Liver (tissue), 9 donors: Measurements from ENCODE around the gene GABBR2. TPM values are rescaled to one million over a fixed set of nuclear protein-coding genes. Genes with fewer than 3 reads are reported as not detected.

ENCODE experiments used
- DNase-seq: peaks from one replicate; pipeline ENCODE4 v3.0.0-alpha.2; 2017; ENCODE audit warnings: low spot score
- H3K27ac ChIP-seq, 2 donors: one replicate each; pipeline ENCODE4 v1.7.0; 2013; ENCODE audit warnings: inconsistent platforms in 2 of 2, low read length in 2 of 2, control low read depth in 1 of 2, low read depth in 1 of 2, mild to moderate bottlenecking in 1 of 2
- H3K27me3 ChIP-seq, 4 donors: one replicate each; pipeline versions ENCODE4 v1.6.1 to v1.7.0; 2013; ENCODE audit warnings: low read length in 3 of 4, inconsistent platforms in 1 of 4, mild to moderate bottlenecking in 1 of 4, moderate library complexity in 1 of 4; ENCODE audit not compliant: control insufficient read depth in 4 of 4, insufficient read depth in 4 of 4
- H3K36me3 ChIP-seq, 4 donors: one replicate each; pipeline versions ENCODE4 v1.6.1 to v1.7.0; 2013; ENCODE audit warnings: low read length in 3 of 4, mild to moderate bottlenecking in 3 of 4, low read depth in 1 of 4, moderate library complexity in 1 of 4; ENCODE audit not compliant: control insufficient read depth in 4 of 4, insufficient read depth in 3 of 4
- H3K4me1 ChIP-seq, 4 donors: one replicate each; pipeline versions ENCODE4 v1.6.1 to v1.7.0; 2013; ENCODE audit warnings: low read length in 3 of 4, mild to moderate bottlenecking in 3 of 4, moderate library complexity in 1 of 4; ENCODE audit not compliant: control insufficient read depth in 4 of 4, insufficient read depth in 4 of 4
- H3K4me3 ChIP-seq, 3 donors: one replicate each; pipeline versions ENCODE4 v1.6.1 to v1.7.0; 2013; ENCODE audit warnings: low read length in 3 of 3, control low read depth in 1 of 3, low read depth in 1 of 3, mild to moderate bottlenecking in 1 of 3
- H3K9ac ChIP-seq, 2 donors: one replicate each; pipeline ENCODE4 v1.7.0; 2013; ENCODE audit warnings: low read length in 2 of 2, mild to moderate bottlenecking in 2 of 2, moderate library complexity in 2 of 2, control low read depth in 1 of 2, low read depth in 1 of 2
- H3K9me3 ChIP-seq, 4 donors: one replicate each; pipeline versions ENCODE4 v1.6.1 to v1.7.0; 2013; ENCODE audit warnings: low read length in 3 of 4; ENCODE audit not compliant: control insufficient read depth in 4 of 4
- EGR1 ChIP-seq, 2 donors: IDR thresholded peaks; 2 replicates each; pipeline ENCODE4 v1.6.1; 2016 to 2018; ENCODE audit warnings: antibody characterized with exemption in 2 of 2, low read depth in 2 of 2
- FOXA1 ChIP-seq: IDR thresholded peaks from 2 replicates; pipeline ENCODE4 v1.6.1; 2016; ENCODE audit warnings: antibody characterized with exemption
- FOXA2 ChIP-seq: IDR thresholded peaks from 2 replicates; pipeline ENCODE4 v1.6.1; 2016; ENCODE audit warnings: antibody characterized with exemption
- GABPA ChIP-seq, 2 donors: IDR thresholded peaks in 1 of 2; conservative IDR thresholded peaks in 1 of 2; 2 replicates each; pipeline ENCODE4 v1.6.1; 2016; ENCODE audit warnings: antibody characterized with exemption in 2 of 2, mild to moderate bottlenecking in 1 of 2, moderate library complexity in 1 of 2
- HNF4A ChIP-seq, 2 donors: conservative IDR thresholded peaks; 2 replicates each; pipeline ENCODE4 v1.6.1; 2016; ENCODE audit warnings: antibody characterized with exemption in 2 of 2, mild to moderate bottlenecking in 2 of 2
- HNF4G ChIP-seq: IDR thresholded peaks from 2 replicates; pipeline ENCODE4 v1.6.1; 2016; ENCODE audit warnings: antibody characterized with exemption
- JUND ChIP-seq, 2 donors: IDR thresholded peaks; 2 replicates each; pipeline ENCODE4 v1.6.1; 2016; ENCODE audit warnings: antibody characterized with exemption in 2 of 2
- NR2F2 ChIP-seq: IDR thresholded peaks from 2 replicates; pipeline ENCODE4 v1.6.1; 2016; ENCODE audit warnings: antibody characterized with exemption
- RAD21 ChIP-seq, 2 donors: IDR thresholded peaks; 2 replicates each; pipeline ENCODE4 v1.6.1; 2016; ENCODE audit warnings: antibody characterized with exemption in 2 of 2, mild to moderate bottlenecking in 2 of 2
- RXRA ChIP-seq, 2 donors: IDR thresholded peaks; 2 replicates each; pipeline ENCODE4 v1.6.1; 2017 to 2018; ENCODE audit warnings: antibody characterized with exemption in 2 of 2, mild to moderate bottlenecking in 1 of 2
- SP1 ChIP-seq: IDR thresholded peaks from 2 replicates; pipeline ENCODE4 v1.6.1; 2018; ENCODE audit warnings: antibody characterized with exemption, mild to moderate bottlenecking
- YY1 ChIP-seq: IDR thresholded peaks from 2 replicates; pipeline ENCODE4 v1.6.1; 2016; ENCODE audit warnings: antibody characterized with exemption, mild to moderate bottlenecking
- WGBS: extraction: QIAGEN DNeasy Blood & Tissue Kit; methylation state at CpG from one replicate; pipeline ENCODE4 v1.1.7; 2013; 5-methylcytosine and 5-hydroxymethylcytosine counted together
- polyA plus RNA-seq, 2 donors: library from polyadenylated mRNA; stranded (reverse) in 1 of 2; unstranded in 1 of 2; fragments of 200-250 nt in 1 of 2; fragments of >200 nt in 1 of 2; fragmentation: Nextera tagmentation in 1 of 2; extraction: Ambion mirVana in 1 of 2; gene quantifications; one replicate each; pipeline versions ENCODE4 v1.2.1 to v1.2.3, GENCODE V29; 2013 to 2015
- total RNA-seq, 2 donors: library from RNA; depleted of rRNA; stranded (reverse); fragments of >200 nt; gene quantifications; one replicate each; pipeline ENCODE4 v1.2.3, GENCODE V29; 2014
- TF ChIP-seq, protein P1 (sequence below): IDR thresholded peaks from 2 replicates; pipeline ENCODE4 v1.6.1; 2016; ENCODE audit warnings: antibody characterized with exemption, mild to moderate bottlenecking
- TF ChIP-seq, protein P2 (sequence below): IDR thresholded peaks from 2 replicates; pipeline ENCODE4 v1.6.1; 2016; ENCODE audit warnings: antibody characterized with exemption
- TF ChIP-seq, protein P3 (sequence below): IDR thresholded peaks from 2 replicates; pipeline ENCODE4 v1.6.1; 2016; ENCODE audit warnings: antibody characterized with exemption
- donor health status: healthy.
- donor health status: healthy.
- donor health status: healthy.
- donor health status: healthy.
- donor health status: healthy.

Gene GABBR2
- total and polyA plus RNA-seq, 4 donors, result 0.03 to 0.23 (median 0.08) TPM; not detected in 1

DNA sequence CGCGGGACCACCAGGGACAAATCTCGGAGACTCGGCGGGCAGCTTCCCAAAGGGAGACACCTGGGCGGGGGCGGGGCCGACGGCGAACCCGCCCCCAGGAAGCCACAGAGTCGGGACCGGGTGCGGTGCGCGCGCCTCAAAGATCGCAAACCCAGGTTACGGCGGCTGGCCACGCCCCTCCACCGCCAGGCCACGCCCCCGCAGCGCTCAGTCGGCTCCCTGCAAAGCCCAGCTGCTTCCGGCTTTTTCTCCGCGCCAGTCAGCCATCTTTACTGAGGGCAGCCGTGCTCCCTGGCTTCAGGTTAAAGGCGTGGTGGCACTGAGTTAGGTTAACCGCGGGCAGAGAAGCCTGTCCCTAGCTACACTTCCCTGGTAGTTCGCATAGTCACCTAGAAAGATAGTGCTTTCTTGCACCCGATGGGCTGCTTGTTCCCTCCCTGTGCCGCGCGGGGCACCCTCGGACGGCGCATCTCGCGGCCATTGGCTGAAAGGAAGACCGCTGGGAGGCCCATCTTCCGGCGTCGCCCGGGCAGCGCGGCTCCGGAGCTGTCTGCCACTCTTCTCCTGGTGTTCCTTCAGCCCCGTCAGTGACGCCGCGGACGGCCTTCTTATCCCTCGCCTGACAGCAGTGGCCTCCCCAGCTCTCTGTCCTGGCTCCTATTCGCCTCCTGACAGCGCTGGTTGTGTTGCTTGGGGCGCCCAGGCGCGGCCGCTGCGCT is 453.0 kb downstream of the GABBR2 start, which contains the start of gene TBC1D2 (continued):
- TF ChIP-seq HNF4G (peak; percentile 28), RAD21 (IDR thresholded peaks at IDR 0.05) (peak; percentile 29 to 30), RXRA (IDR thresholded peaks at IDR 0.05) (peak; percentile 26 to 57), EGR1 (IDR thresholded peaks at IDR 0.05; ENCODE audit: low read depth in 2 of 2) (peak; percentile 73 to 78), YY1 (peak; percentile 100), FOXA2 (no peak), FOXA1 (peak; percentile 26), GABPA (IDR thresholded peaks at IDR 0.05 in 1 of 2, conservative IDR thresholded peaks at IDR 0.05 in 1 of 2) (peak; percentile 22 to 86)

DNA sequence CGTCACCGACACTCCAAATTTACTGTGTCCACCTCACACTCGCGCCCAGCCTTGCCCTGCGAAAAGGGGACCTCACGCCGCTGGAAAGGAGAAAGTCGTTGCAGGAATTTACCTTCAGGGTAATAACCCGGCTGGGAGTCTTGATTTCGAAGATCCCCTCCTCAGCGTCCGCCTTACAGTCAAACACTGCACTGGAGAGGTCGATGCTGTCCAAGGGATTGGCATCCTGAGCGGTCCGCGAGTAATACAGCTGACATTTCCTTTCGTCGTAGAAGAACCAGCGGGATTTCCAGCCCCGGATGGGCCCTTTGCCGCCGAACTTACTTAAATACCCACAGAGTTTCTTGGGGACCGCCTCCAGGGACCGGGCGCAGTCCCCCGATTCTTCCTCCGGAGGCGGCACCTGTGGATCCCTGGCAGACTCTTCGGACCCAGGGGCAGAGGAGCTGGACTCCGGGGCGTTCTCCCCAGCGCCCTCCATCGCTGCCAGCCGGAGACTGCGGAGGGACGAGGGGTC is 453.6 kb downstream of the GABBR2 start:
- Histone ChIP-seq H3K4me3 (peak overlapping the region; percentile 83 to 97 (median 84)), H3K27ac (peak overlapping the region; percentile 20 to 98), H3K27me3 (no peaks in the 10 kb centered on the region), H3K9ac (peak overlapping the region; percentile 34 to 53), H3K4me1 (peaks cover 4 to 19% (median 15%) of the 10 kb centered on the region in 4 donors), H3K9me3 (no peaks in the 10 kb centered on the region), H3K36me3 (peaks cover 0 to 4% (median 0%) of the 10 kb centered on the region in 4 donors)
- DNase-seq, result no peak
- TF ChIP-seq, protein P1, sequence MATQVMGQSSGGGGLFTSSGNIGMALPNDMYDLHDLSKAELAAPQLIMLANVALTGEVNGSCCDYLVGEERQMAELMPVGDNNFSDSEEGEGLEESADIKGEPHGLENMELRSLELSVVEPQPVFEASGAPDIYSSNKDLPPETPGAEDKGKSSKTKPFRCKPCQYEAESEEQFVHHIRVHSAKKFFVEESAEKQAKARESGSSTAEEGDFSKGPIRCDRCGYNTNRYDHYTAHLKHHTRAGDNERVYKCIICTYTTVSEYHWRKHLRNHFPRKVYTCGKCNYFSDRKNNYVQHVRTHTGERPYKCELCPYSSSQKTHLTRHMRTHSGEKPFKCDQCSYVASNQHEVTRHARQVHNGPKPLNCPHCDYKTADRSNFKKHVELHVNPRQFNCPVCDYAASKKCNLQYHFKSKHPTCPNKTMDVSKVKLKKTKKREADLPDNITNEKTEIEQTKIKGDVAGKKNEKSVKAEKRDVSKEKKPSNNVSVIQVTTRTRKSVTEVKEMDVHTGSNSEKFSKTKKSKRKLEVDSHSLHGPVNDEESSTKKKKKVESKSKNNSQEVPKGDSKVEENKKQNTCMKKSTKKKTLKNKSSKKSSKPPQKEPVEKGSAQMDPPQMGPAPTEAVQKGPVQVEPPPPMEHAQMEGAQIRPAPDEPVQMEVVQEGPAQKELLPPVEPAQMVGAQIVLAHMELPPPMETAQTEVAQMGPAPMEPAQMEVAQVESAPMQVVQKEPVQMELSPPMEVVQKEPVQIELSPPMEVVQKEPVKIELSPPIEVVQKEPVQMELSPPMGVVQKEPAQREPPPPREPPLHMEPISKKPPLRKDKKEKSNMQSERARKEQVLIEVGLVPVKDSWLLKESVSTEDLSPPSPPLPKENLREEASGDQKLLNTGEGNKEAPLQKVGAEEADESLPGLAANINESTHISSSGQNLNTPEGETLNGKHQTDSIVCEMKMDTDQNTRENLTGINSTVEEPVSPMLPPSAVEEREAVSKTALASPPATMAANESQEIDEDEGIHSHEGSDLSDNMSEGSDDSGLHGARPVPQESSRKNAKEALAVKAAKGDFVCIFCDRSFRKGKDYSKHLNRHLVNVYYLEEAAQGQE, result peak; percentile 52
- TF ChIP-seq, protein P2, sequence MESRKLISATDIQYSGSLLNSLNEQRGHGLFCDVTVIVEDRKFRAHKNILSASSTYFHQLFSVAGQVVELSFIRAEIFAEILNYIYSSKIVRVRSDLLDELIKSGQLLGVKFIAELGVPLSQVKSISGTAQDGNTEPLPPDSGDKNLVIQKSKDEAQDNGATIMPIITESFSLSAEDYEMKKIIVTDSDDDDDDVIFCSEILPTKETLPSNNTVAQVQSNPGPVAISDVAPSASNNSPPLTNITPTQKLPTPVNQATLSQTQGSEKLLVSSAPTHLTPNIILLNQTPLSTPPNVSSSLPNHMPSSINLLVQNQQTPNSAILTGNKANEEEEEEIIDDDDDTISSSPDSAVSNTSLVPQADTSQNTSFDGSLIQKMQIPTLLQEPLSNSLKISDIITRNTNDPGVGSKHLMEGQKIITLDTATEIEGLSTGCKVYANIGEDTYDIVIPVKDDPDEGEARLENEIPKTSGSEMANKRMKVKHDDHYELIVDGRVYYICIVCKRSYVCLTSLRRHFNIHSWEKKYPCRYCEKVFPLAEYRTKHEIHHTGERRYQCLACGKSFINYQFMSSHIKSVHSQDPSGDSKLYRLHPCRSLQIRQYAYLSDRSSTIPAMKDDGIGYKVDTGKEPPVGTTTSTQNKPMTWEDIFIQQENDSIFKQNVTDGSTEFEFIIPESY, result no peak
- peak; percentile 54 to 72 for TF ChIP-seq HNF4A (conservative IDR thresholded peaks at IDR 0.05)
- 1% methylated on average over 36 of the region's 36 CpGs for WGBS

DNA sequence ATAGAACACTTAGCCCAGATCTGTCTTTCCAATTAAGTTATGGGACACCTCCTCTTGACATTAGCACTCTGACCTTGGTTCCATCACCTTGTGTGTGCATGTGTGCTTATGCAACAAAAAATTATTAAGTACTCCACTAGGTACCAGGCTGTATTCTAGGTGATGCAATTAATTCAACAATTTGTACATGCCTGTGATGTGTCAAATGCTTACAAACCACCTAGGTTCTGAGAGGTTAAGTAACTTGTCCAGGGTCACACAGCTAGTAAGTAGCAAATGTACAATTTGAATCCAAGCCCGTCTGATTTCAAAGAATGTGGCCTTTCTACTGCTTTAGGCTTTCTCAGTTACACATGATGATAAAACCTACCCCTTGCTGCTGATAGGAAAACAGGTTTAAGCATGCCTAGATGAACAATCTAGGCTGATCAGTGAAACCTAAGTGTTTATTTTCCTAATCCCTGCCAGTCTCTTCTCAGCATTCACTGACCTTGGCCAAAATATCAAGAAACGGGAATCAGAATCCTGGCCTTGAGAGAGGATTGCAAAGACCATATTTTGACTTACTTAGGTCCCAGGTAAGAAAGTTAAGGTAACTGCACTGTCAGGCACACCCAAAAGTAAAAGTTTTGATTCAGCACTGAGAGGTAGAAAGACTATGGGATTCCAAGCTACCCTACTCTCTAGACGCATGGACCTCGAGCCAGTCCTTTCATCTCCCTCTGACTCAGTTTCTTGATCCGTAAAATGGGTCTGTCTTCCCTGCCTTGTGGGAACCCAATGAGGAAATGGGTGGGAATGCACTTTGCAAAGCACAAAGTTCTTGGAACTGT is 454.3 kb downstream of the GABBR2 start:
- Histone ChIP-seq H3K4me3 (peak overlapping the region; percentile 83 to 97 (median 84)), H3K9me3 (no peaks in the 10 kb centered on the region), H3K36me3 (peaks cover 0 to 4% (median 0%) of the 10 kb centered on the region in 4 donors), H3K4me1 (peaks cover 4 to 19% (median 15%) of the 10 kb centered on the region in 4 donors), H3K27me3 (no peaks in the 10 kb centered on the region), H3K27ac (no peak overlapping the region), H3K9ac (peak overlapping the region; percentile 34 to 53)
- WGBS, result 44% methylated on average over 5 of the region's 5 CpGs
- no peak for DNase-seq
- TF ChIP-seq HNF4A (conservative IDR thresholded peaks at IDR 0.05) (no peak), SP1 (no peak), RAD21 (IDR thresholded peaks at IDR 0.05) (no peak), JUND (IDR thresholded peaks at IDR 0.05) (no peak), GABPA (IDR thresholded peaks at IDR 0.05 in 1 of 2, conservative IDR thresholded peaks at IDR 0.05 in 1 of 2) (no peak), NR2F2 (no peak), RXRA (IDR thresholded peaks at IDR 0.05) (no peak)
- TF ChIP-seq, protein P2, result no peak
- TF ChIP-seq, protein P1, result no peak
- TF ChIP-seq, protein P3, sequence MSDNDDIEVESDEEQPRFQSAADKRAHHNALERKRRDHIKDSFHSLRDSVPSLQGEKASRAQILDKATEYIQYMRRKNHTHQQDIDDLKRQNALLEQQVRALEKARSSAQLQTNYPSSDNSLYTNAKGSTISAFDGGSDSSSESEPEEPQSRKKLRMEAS, result no peak
